GM12865 (cell line): Measurements from ENCODE around the gene EVI5.

ENCODE experiments used
- DNase-seq: peaks from one replicate; pipeline ENCODE4 v3.0.0; 2010; ENCODE audit warnings: low read depth
- H3K4me3 ChIP-seq: 2 replicates; pipeline ENCODE4 v1.5.1; 2011; ENCODE audit warnings: mild to moderate bottlenecking, low read depth, low read length, control low read depth
- CTCF ChIP-seq: IDR thresholded peaks from 2 replicates; pipeline ENCODE4 v1.5.1; 2011; ENCODE audit warnings: low read length, control low read depth, low read depth, inconsistent platforms; ENCODE audit not compliant: insufficient read depth; ENCODE audit errors: missing control alignments

The EVI5 gene

GRCh38 chr1:92764116-92764515, 20.8 kb downstream of the EVI5 start:
- TF ChIP-seq CTCF: no peak
- DNase-seq: no peak

GRCh38 chr1:92762355-92762754, 22.6 kb downstream of the EVI5 start:
- no peak overlapping the region for H3K4me3 ChIP-seq
- no peak for DNase-seq
- TF ChIP-seq CTCF: no peak

More at GRCh38 chr1:92764116-92764515, 20.8 kb downstream of the EVI5 start:
- no peak overlapping the region for H3K4me3 ChIP-seq

- no peak overlapping the region for H3K4me3 ChIP-seq
- TF ChIP-seq CTCF: no peak
- DNase-seq: no peak
Measured at GRCh38 chr1:92759361-92759760, 25.5 kb downstream of the EVI5 start.

- no peak for DNase-seq
- no peak overlapping the region for H3K4me3 ChIP-seq
- no peak for TF ChIP-seq CTCF
Measured at GRCh38 chr1:92756537-92756936, 28.4 kb downstream of the EVI5 start.

GRCh38 chr1:92755541-92756461, 29.1 kb downstream of the EVI5 start:
- no peak for TF ChIP-seq CTCF
- no peak overlapping the region for H3K4me3 ChIP-seq
- no peak for DNase-seq

GRCh38 chr1:92754719-92755050, 30.2 kb downstream of the EVI5 start:
- TF ChIP-seq CTCF: no peak
- no peak for DNase-seq
- H3K4me3 ChIP-seq: no peak overlapping the region

- no peak for TF ChIP-seq CTCF
- no peak overlapping the region for H3K4me3 ChIP-seq
- DNase-seq: no peak
Measured at GRCh38 chr1:92754000-92754718, 30.7 kb downstream of the EVI5 start.
